ENCODE results near the gene DMPK.

Gene DMPK

DNA sequence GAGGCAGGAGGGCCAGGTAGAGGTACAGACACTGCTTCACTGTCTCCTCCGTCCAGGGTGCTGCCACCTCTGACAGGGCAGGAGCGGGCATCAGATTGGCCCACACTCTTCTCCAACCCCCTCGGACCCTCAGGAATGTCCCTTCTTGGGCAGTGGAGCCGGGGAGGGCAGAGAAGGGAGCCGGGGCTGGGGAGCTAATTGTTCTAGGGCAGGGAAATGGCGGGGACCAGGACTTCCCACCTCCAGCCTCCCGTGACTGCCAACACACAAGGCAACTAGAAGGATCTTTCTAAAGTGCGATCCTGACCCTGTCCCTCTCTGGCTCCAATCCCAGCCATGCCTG is 42.9 kb upstream of the DMPK start:
- FAIRE-seq (no peak), DNase-seq (ENCODE audit: insufficient read length, low spot score) (no peak)
- TF ChIP-seq, protein P1, sequence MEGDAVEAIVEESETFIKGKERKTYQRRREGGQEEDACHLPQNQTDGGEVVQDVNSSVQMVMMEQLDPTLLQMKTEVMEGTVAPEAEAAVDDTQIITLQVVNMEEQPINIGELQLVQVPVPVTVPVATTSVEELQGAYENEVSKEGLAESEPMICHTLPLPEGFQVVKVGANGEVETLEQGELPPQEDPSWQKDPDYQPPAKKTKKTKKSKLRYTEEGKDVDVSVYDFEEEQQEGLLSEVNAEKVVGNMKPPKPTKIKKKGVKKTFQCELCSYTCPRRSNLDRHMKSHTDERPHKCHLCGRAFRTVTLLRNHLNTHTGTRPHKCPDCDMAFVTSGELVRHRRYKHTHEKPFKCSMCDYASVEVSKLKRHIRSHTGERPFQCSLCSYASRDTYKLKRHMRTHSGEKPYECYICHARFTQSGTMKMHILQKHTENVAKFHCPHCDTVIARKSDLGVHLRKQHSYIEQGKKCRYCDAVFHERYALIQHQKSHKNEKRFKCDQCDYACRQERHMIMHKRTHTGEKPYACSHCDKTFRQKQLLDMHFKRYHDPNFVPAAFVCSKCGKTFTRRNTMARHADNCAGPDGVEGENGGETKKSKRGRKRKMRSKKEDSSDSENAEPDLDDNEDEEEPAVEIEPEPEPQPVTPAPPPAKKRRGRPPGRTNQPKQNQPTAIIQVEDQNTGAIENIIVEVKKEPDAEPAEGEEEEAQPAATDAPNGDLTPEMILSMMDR (IDR thresholded peaks at IDR 0.05; ENCODE audit: insufficient read depth, missing control alignments), result no peak

- no peak for FAIRE-seq
- TF ChIP-seq, protein P1 (IDR thresholded peaks at IDR 0.05; ENCODE audit: insufficient read depth, missing control alignments), result no peak
- no peak for DNase-seq (ENCODE audit: insufficient read length, low spot score)
Observed at GRCh38 chr19:45824531-45825262, 42.4 kb upstream of the DMPK start.

DNA sequence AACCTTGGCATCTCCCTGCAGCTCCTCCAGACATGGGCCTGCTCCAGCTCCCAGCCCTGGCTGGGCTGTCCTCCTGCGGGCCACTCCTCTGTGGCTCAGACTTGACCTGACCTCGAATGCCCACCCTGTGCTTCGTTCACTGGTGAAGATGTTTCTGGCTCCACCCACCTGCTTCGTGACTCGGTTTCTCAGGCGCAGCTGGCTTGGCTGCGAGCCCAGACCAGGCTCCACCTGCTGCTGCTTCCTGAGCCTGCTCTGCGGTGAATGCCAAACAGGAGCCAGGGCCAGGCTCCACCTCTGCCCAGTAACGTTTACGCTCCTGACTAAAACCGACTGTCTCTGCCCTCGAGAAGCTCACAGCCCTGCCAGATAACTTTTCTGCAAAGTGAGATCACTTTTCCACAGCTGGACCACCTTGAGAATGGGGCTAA is 41.8 kb upstream of the DMPK start:
- DNase-seq (ENCODE audit: insufficient read length, low spot score), result no peak
- TF ChIP-seq, protein P1 (IDR thresholded peaks at IDR 0.05; ENCODE audit: insufficient read depth, missing control alignments), result no peak
- FAIRE-seq, result no peak

- FAIRE-seq (no peak), DNase-seq (ENCODE audit: insufficient read length, low spot score) (no peak)
- TF ChIP-seq, protein P1 (IDR thresholded peaks at IDR 0.05; ENCODE audit: insufficient read depth, missing control alignments), result no peak
Observed at GRCh38 chr19:45823182-45823581, 40.9 kb upstream of the DMPK start.

- DNase-seq (ENCODE audit: insufficient read length, low spot score) (no peak), FAIRE-seq (no peak)
- TF ChIP-seq, protein P1 (IDR thresholded peaks at IDR 0.05; ENCODE audit: insufficient read depth, missing control alignments), result no peak
Observed at GRCh38 chr19:45822716-45823115, 40.4 kb upstream of the DMPK start.

- DNase-seq (ENCODE audit: insufficient read length, low spot score) (no peak), FAIRE-seq (no peak)
- TF ChIP-seq, protein P1 (IDR thresholded peaks at IDR 0.05; ENCODE audit: insufficient read depth, missing control alignments), result no peak
Observed at GRCh38 chr19:45821570-45821969, 39.3 kb upstream of the DMPK start.

DNA sequence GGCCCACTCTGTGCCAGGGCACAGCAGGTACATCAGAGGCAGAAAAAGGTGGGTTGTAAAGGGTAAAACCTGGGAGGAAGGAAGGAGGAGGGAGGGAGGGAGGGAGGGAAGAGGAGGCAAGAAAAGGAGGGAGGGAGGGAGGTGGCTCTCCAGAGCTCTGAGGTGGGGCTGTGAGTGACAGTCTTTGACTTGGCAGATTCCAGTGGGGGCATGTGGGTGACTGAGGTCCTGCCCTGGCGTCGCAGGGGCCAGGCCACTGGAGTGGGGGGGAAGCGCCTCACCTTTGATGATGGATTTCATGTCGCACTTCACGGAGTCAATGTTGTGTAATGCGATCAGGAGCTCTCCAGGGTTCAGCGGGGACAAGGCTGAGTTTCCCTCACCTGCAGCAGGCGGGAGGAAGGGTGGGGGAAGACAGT is 38.8 kb upstream of the DMPK start:
- TF ChIP-seq, protein P1 (IDR thresholded peaks at IDR 0.05; ENCODE audit: insufficient read depth, missing control alignments), result no peak
- FAIRE-seq (no peak), DNase-seq (ENCODE audit: insufficient read length, low spot score) (no peak)

Measured in D721Med (cell line).